Measurements from ENCODE around the gene EARS2.

GRCh38 chr16:23538919-23539278 is 18.3 kb downstream of the EARS2 start:
- TF ChIP-seq CTCF (IDR thresholded peaks at IDR 0.05) (no peak), POLR2A (IDR thresholded peaks at IDR 0.05) (no peak), POLR2AphosphoS5 (IDR thresholded peaks at IDR 0.05) (no peak)
